Tibial nerve (tissue), 4 donors: ENCODE data around the gene WFDC9. TPM values are rescaled to one million over a fixed set of nuclear protein-coding genes. Genes with fewer than 3 reads are reported as not detected.
"Not testable (repeated sequence)": the region's sequence is repeated elsewhere in the genome, so short reads cannot be mapped to it uniquely, and the experiment has no call there.

Experiments used
- DNase-seq, 2 donors: peaks; one replicate each; pipeline ENCODE4 v3.0.0-alpha.2; 2019; ENCODE audit warnings: low spot score in 2 of 2
- H3K27ac ChIP-seq, 4 donors: fragments of 200-600 bp; sonication (generic) in 3 of 4; one replicate each; pipeline ENCODE4 v1.5.1; 2017 to 2019; ENCODE audit warnings: mild to moderate bottlenecking in 1 of 4
- H3K27me3 ChIP-seq, 2 donors: fragments of 200-600 bp; sonication (generic) in 1 of 2; one replicate each; pipeline versions ENCODE4 v1.5.1 to v1.6.0; 2017 to 2019
- H3K36me3 ChIP-seq, 3 donors: fragments of 200-600 bp; sonication (generic); one replicate each; pipeline ENCODE4 v1.5.1; 2018 to 2019
- H3K4me1 ChIP-seq, 4 donors: fragments of 200-600 bp; sonication (generic) in 3 of 4; one replicate each; pipeline ENCODE4 v1.5.1; 2017 to 2019
- H3K4me3 ChIP-seq, 4 donors: fragments of 200-600 bp; sonication (generic) in 3 of 4; one replicate each; pipeline ENCODE4 v1.5.1; 2017 to 2019; ENCODE audit warnings: mild to moderate bottlenecking in 1 of 4, moderate library complexity in 1 of 4
- H3K9me3 ChIP-seq, 4 donors: fragments of 200-600 bp; sonication (generic) in 3 of 4; one replicate each; pipeline ENCODE4 v1.5.1; 2017 to 2019
- CTCF ChIP-seq, 5 experiments: fragments of 200-600 bp in 3 of 5; fragments of 450-650 bp in 2 of 5; sonication (generic) in 3 of 5; IDR thresholded peaks; one replicate each; pipeline ENCODE4 v1.5.1; 2016 to 2019; ENCODE audit warnings: antibody characterized with exemption in 5 of 5, mild to moderate bottlenecking in 3 of 5, moderate library complexity in 2 of 5
- EP300 ChIP-seq, 2 donors: sonication (generic); formaldehyde crosslinking; IDR thresholded peaks; one replicate each; pipeline ENCODE4 v1.6.1; 2017; ENCODE audit warnings: antibody characterized with exemption in 2 of 2, mild to moderate bottlenecking in 1 of 2
- POLR2A ChIP-seq, 2 donors: fragments of 450-650 bp; IDR thresholded peaks; one replicate each; pipeline ENCODE4 v1.6.1; 2017; ENCODE audit warnings: antibody characterized with exemption in 2 of 2, mild to moderate bottlenecking in 2 of 2, moderate library complexity in 2 of 2
- WGBS, 2 donors: methylation state at CpG; one replicate each; pipeline ENCODE4 v1.1.5; 2018; 5-methylcytosine and 5-hydroxymethylcytosine counted together
- small RNA-seq: library from RNA; depleted of rRNA; stranded (forward); fragments of <200 nt; gene quantifications from one replicate; pipeline ENCODE3, GENCODE V24; 2016
- total RNA-seq, 4 donors: library from RNA; depleted of rRNA; stranded (reverse); fragments of >200 nt; gene quantifications; one replicate each; pipeline ENCODE4 v1.1.0, GENCODE V29; 2016

The WFDC9 gene
- total RNA-seq, 4 donors from 2014 or later: not detected

- Histone ChIP-seq H3K9me3 (peaks cover 0 to 5% (median 0%) of the 10 kb centered on the region in 4 donors), H3K27ac (no peak overlapping the region), H3K36me3 (no peaks in the 10 kb centered on the region), H3K4me3 (no peak overlapping the region), H3K27me3 (no peaks in the 10 kb centered on the region), H3K4me1 (peaks cover 0 to 7% (median 0%) of the 10 kb centered on the region in 4 donors)
- 96 to 98% methylated on average over 3 of the region's 3 CpGs for WGBS, 2 donors
- no peak for TF ChIP-seq CTCF (IDR thresholded peaks at IDR 0.05)
- TF ChIP-seq EP300 (IDR thresholded peaks at IDR 0.05): no peak
- no peak for TF ChIP-seq POLR2A (IDR thresholded peaks at IDR 0.05)
- no peak for DNase-seq
Observed at GRCh38 chr20:45575931-45576330, 55.2 kb downstream of the WFDC9 start.

GRCh38 chr20:45569650-45570049, 61.4 kb downstream of the WFDC9 start:
- not testable (repeated sequence) for H3K4me3 ChIP-seq, H3K27ac ChIP-seq, DNase-seq, H3K4me1 ChIP-seq, H3K27me3 ChIP-seq, H3K36me3 ChIP-seq, H3K9me3 ChIP-seq
- WGBS, 2 donors: 91 to 93% methylated on average over 1 of the region's 1 CpG

- WGBS, 2 donors: 82 to 87% methylated on average over 2 of the region's 2 CpGs
- TF ChIP-seq POLR2A (IDR thresholded peaks at IDR 0.05) (no peak), EP300 (IDR thresholded peaks at IDR 0.05) (no peak), CTCF (IDR thresholded peaks at IDR 0.05) (no peak)
- Histone ChIP-seq H3K9me3 (no peaks in the 10 kb centered on the region), H3K36me3 (no peaks in the 10 kb centered on the region), H3K4me1 (no peaks in the 10 kb centered on the region), H3K27ac (no peak overlapping the region), H3K4me3 (no peak overlapping the region), H3K27me3 (no peaks in the 10 kb centered on the region)
- no peak for DNase-seq
Observed at GRCh38 chr20:45564760-45565276, 66.3 kb downstream of the WFDC9 start.

Small RNA genes within 50 kb of the gene (small RNA-seq; reads per million reads assigned to genes)
- gene RNA5SP485: not detected

Other genes with a start within 250 kb of the WFDC9 start
- 10 to 100 TPM; 36.3 to 63.3 (median 51.1) TPM for gene DBNDD2, start 223.0 kb downstream of the WFDC9 start, total RNA-seq
- gene PIGT, start 215.1 kb downstream of the WFDC9 start, total RNA-seq: 10 to 100 TPM; 54.6 to 82.8 (median 69.7) TPM
- gene WFDC2, start 161.5 kb downstream of the WFDC9 start, total RNA-seq: 1 to 10 TPM in 1 of 4 donors, under 1 TPM in 1, not detected in 2; 0.84 to 3.5 TPM
- gene SPINT3, start 115.7 kb downstream of the WFDC9 start, total RNA-seq: not detected
- not detected for gene WFDC6, start 91.8 kb downstream of the WFDC9 start, total RNA-seq
- not detected for gene EPPIN, start 83.9 kb downstream of the WFDC9 start, total RNA-seq
- not detected for gene WFDC8, start 52.0 kb downstream of the WFDC9 start, total RNA-seq
- not detected for gene WFDC10A, start 1.5 kb downstream of the WFDC9 start, total RNA-seq
- not detected for gene WFDC11, start 39.0 kb upstream of the WFDC9 start, total RNA-seq
- not detected for gene WFDC13, start 70.8 kb upstream of the WFDC9 start, total RNA-seq
- under 1 TPM in 1 of 4 donors, not detected in 3; 0.84 TPM for gene WFDC10B, start 73.7 kb upstream of the WFDC9 start, total RNA-seq
- not detected for gene SPINT4, start 91.1 kb upstream of the WFDC9 start, total RNA-seq
- 1 to 10 TPM in 1 of 4 donors, not detected in 3; 2.4 TPM for gene WFDC3, start 160.6 kb upstream of the WFDC9 start, total RNA-seq
- 10 to 100 TPM; 17.4 to 33.6 (median 27.2) TPM for gene DNTTIP1, start 160.7 kb upstream of the WFDC9 start, total RNA-seq
- gene UBE2C, start 181.4 kb upstream of the WFDC9 start, total RNA-seq: 1 to 10 TPM in 2 of 4 donors, under 1 TPM in 1, not detected in 1; 0.78 to 6.9 (median 1.5) TPM
- 10 to 100 TPM in 1 of 4 donors, 1 to 10 TPM in 2, not detected in 1; 2.3 to 12.0 (median 6.5) TPM for gene TNNC2, start 196.0 kb upstream of the WFDC9 start, total RNA-seq
- 100 to 1,000 TPM; 177 to 389 (median 240) TPM for gene SNX21, start 202.5 kb upstream of the WFDC9 start, total RNA-seq
- gene ACOT8, start 226.1 kb upstream of the WFDC9 start, total RNA-seq: 10 to 100 TPM; 44.4 to 58.4 (median 52.5) TPM
- 1 to 10 TPM; 3.1 to 6.3 (median 4.8) TPM for gene ZSWIM3, start 226.3 kb upstream of the WFDC9 start, total RNA-seq
- 1 to 10 TPM; 4.5 to 8.2 (median 6.0) TPM for gene ZSWIM1, start 249.9 kb upstream of the WFDC9 start, total RNA-seq